C4-2B (cell line): ENCODE results near the gene SCP2.

Source experiments
- CTCF ChIP-seq: fragments of 450-650 bp; conservative IDR thresholded peaks from 2 replicates; pipeline ENCODE4 v1.5.1; 2017; ENCODE audit warnings: mild to moderate bottlenecking
- ZFX ChIP-seq: fragments of 450-650 bp; IDR thresholded peaks from 2 replicates; pipeline ENCODE4 v1.6.1; 2017

- no peak for TF ChIP-seq CTCF
- TF ChIP-seq ZFX, result no peak
Observed at GRCh38 chr1:53066488-53066887, 139.4 kb downstream of the SCP2 start.
